ENCODE data around the gene DENND2D.

DENND2D gene

DNA sequence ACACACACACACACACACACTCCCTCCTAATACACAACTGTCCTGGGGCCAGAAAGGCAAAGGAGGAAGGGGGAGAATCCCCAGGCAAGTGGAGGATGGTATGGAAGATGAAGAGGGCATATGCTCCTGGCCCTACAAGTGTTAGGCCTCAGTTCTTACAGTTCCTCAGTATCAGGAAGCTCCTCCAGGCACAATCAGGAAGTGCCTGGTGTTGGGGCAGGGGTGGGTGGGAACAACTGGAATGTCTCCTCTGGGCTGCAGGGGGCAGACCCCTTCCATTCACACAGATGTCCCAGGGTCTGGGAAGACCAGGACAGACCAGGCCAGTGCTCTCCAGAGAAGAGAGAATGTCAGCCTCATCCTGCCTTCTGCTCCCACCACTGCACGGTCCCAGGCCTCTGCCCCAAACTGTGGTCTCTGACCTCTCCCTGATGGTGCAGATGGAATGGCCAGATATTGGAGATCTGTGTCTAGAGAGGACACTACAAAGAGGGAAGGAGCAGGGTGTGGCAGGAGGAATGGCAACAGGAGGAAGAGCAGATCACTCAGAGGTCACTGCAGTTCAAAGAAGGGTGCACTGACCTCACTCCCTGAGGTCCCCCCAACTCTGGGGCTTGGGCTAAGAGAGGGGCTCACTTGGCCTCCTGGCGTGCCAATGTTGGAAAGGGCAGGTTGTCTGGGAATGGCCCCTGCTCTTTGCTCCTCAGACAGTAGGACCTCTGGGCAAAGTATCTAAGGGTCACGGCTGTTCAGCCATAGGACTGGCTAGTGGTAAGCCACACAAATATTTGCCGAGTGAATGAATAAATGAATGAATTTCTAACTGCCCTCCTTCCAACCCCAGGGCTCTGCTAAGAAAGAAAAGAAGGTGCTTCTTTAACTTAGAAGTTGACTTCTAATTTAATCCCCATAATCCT lies 2.5 kb upstream of the DENND2D start:
- peaks cover 9% of the 10 kb centered on the region for H3K4me1 ChIP-seq (ENCODE audit: control insufficient read depth, insufficient read depth, low read length, unreplicated experiment)
- H3K79me2 ChIP-seq (ENCODE audit: control insufficient read depth, insufficient read depth, low read length, unreplicated experiment), result no peaks in the 10 kb centered on the region
- H3K27ac ChIP-seq (ENCODE audit: low read depth, low read length), result no peak overlapping the region
- H3K27me3 ChIP-seq (ENCODE audit: insufficient read depth, low read length), result peaks cover 36% of the 10 kb centered on the region
- H2AFZ ChIP-seq (ENCODE audit: low read length, unreplicated experiment), result no peak overlapping the region
- H3K36me3 ChIP-seq (ENCODE audit: insufficient read depth, low read length), result no peaks in the 10 kb centered on the region
- H3K4me3 ChIP-seq (ENCODE audit: low read depth, low read length), result peak overlapping the region; percentile 87

DNA sequence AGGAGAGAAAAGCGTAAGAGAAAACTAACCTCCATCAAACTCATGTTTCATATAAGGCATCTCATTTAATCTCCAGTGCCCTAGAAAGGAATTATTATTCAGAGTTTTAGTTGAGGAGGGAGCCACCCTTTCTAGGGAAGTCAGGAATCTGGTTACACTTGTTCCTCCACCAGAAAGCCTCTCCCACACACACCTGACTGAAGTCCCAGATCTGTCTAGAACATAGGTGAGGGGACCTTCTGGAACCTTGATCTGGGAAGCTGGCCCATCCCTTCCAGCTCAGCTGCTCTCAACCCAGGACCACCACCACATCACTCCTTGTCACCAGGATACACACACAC lies 1.9 kb upstream of the DENND2D start:
- peaks cover 9% of the 10 kb centered on the region for H3K4me1 ChIP-seq (ENCODE audit: control insufficient read depth, insufficient read depth, low read length, unreplicated experiment)
- H3K27ac ChIP-seq (ENCODE audit: low read depth, low read length), result no peak overlapping the region
- H2AFZ ChIP-seq (ENCODE audit: low read length, unreplicated experiment), result no peak overlapping the region
- peaks cover 30% of the 10 kb centered on the region for H3K27me3 ChIP-seq (ENCODE audit: insufficient read depth, low read length)
- H3K79me2 ChIP-seq (ENCODE audit: control insufficient read depth, insufficient read depth, low read length, unreplicated experiment), result no peaks in the 10 kb centered on the region
- H3K36me3 ChIP-seq (ENCODE audit: insufficient read depth, low read length), result no peaks in the 10 kb centered on the region
- H3K4me3 ChIP-seq (ENCODE audit: low read depth, low read length), result no peak overlapping the region

- no peak overlapping the region for H3K27ac ChIP-seq (ENCODE audit: low read depth, low read length)
- H3K36me3 ChIP-seq (ENCODE audit: insufficient read depth, low read length), result no peaks in the 10 kb centered on the region
- peaks cover 9% of the 10 kb centered on the region for H3K4me1 ChIP-seq (ENCODE audit: control insufficient read depth, insufficient read depth, low read length, unreplicated experiment)
- H3K27me3 ChIP-seq (ENCODE audit: insufficient read depth, low read length), result peaks cover 23% of the 10 kb centered on the region
- H2AFZ ChIP-seq (ENCODE audit: low read length, unreplicated experiment), result no peak overlapping the region
- no peaks in the 10 kb centered on the region for H3K79me2 ChIP-seq (ENCODE audit: control insufficient read depth, insufficient read depth, low read length, unreplicated experiment)
- H3K4me3 ChIP-seq (ENCODE audit: low read depth, low read length), result no peak overlapping the region
Measured at GRCh38 chr1:111201275-111202090, 1.0 kb upstream of the DENND2D start.

- Histone ChIP-seq H3K27me3 (ENCODE audit: insufficient read depth, low read length) (peaks cover 18% of the 10 kb centered on the region), H2AFZ (ENCODE audit: low read length, unreplicated experiment) (no peak overlapping the region), H3K27ac (ENCODE audit: low read depth, low read length) (no peak overlapping the region), H3K36me3 (ENCODE audit: insufficient read depth, low read length) (no peaks in the 10 kb centered on the region), H3K4me1 (ENCODE audit: control insufficient read depth, insufficient read depth, low read length, unreplicated experiment) (peaks cover 9% of the 10 kb centered on the region), H3K4me3 (ENCODE audit: low read depth, low read length) (no peak overlapping the region), H3K79me2 (ENCODE audit: control insufficient read depth, insufficient read depth, low read length, unreplicated experiment) (no peaks in the 10 kb centered on the region)
Measured at GRCh38 chr1:111200802-111201161, 336 bp upstream of the DENND2D start.

- no peaks in the 10 kb centered on the region for H3K36me3 ChIP-seq (ENCODE audit: insufficient read depth, low read length)
- no peaks in the 10 kb centered on the region for H3K79me2 ChIP-seq (ENCODE audit: control insufficient read depth, insufficient read depth, low read length, unreplicated experiment)
Measured at GRCh38 chr1:111199329-111199728, 1.1 kb downstream of the DENND2D start.

GRCh38 chr1:111198836-111199235 lies 1.6 kb downstream of the DENND2D start:
- Histone ChIP-seq H3K4me3 (ENCODE audit: low read depth, low read length) (no peak overlapping the region), H3K4me1 (ENCODE audit: control insufficient read depth, insufficient read depth, low read length, unreplicated experiment) (peaks cover 9% of the 10 kb centered on the region), H3K27ac (ENCODE audit: low read depth, low read length) (no peak overlapping the region), H3K27me3 (ENCODE audit: insufficient read depth, low read length) (no peaks in the 10 kb centered on the region), H3K36me3 (ENCODE audit: insufficient read depth, low read length) (no peaks in the 10 kb centered on the region), H3K79me2 (ENCODE audit: control insufficient read depth, insufficient read depth, low read length, unreplicated experiment) (no peaks in the 10 kb centered on the region), H2AFZ (ENCODE audit: low read length, unreplicated experiment) (no peak overlapping the region)

More at GRCh38 chr1:111199329-111199728, 1.1 kb downstream of the DENND2D start:
- H3K27ac ChIP-seq (ENCODE audit: low read depth, low read length), result no peak overlapping the region
- H3K27me3 ChIP-seq (ENCODE audit: insufficient read depth, low read length), result peaks cover 3% of the 10 kb centered on the region; the same call in 1 of the 2 replicates
- no peak overlapping the region for H2AFZ ChIP-seq (ENCODE audit: low read length, unreplicated experiment)
- no peak overlapping the region for H3K4me3 ChIP-seq (ENCODE audit: low read depth, low read length)
- H3K4me1 ChIP-seq (ENCODE audit: control insufficient read depth, insufficient read depth, low read length, unreplicated experiment), result peaks cover 9% of the 10 kb centered on the region

- no peak overlapping the region for H2AFZ ChIP-seq (ENCODE audit: low read length, unreplicated experiment)
- no peak overlapping the region for H3K27ac ChIP-seq (ENCODE audit: low read depth, low read length)
- no peaks in the 10 kb centered on the region for H3K79me2 ChIP-seq (ENCODE audit: control insufficient read depth, insufficient read depth, low read length, unreplicated experiment)
- no peak overlapping the region for H3K4me3 ChIP-seq (ENCODE audit: low read depth, low read length)
- no peaks in the 10 kb centered on the region for H3K36me3 ChIP-seq (ENCODE audit: insufficient read depth, low read length)
- H3K4me1 ChIP-seq (ENCODE audit: control insufficient read depth, insufficient read depth, low read length, unreplicated experiment), result no peaks in the 10 kb centered on the region
- no peaks in the 10 kb centered on the region for H3K27me3 ChIP-seq (ENCODE audit: insufficient read depth, low read length)
Measured at GRCh38 chr1:111197598-111198284, 2.7 kb downstream of the DENND2D start.

DNA sequence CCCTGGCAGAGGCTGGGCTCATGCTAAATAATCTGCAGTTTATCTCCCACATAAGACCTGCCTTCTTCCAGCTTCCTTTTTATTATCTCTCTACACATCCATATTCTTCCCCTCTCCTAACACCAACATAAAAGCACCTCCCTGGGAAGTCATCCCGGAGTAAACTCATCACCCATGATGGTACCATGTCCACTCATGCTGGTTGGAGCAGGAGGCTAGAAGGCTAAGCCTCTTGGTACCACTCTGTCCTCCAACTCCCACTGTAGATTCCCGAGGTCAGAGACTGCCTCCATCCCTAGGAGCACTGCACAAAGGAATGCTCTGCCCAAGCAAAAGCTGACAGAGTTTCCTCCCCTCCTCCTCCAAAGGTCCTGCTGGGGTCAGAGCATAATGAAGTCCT lies 4.2 kb downstream of the DENND2D start:
- H3K4me1 ChIP-seq (ENCODE audit: control insufficient read depth, insufficient read depth, low read length, unreplicated experiment), result peaks cover 6% of the 10 kb centered on the region
- no peak overlapping the region for H2AFZ ChIP-seq (ENCODE audit: low read length, unreplicated experiment)
- no peak overlapping the region for H3K4me3 ChIP-seq (ENCODE audit: low read depth, low read length)
- no peaks in the 10 kb centered on the region for H3K36me3 ChIP-seq (ENCODE audit: insufficient read depth, low read length)
- H3K79me2 ChIP-seq (ENCODE audit: control insufficient read depth, insufficient read depth, low read length, unreplicated experiment), result no peaks in the 10 kb centered on the region
- H3K27me3 ChIP-seq (ENCODE audit: insufficient read depth, low read length), result no peaks in the 10 kb centered on the region
- H3K27ac ChIP-seq (ENCODE audit: low read depth, low read length), result no peak overlapping the region

- H3K36me3 ChIP-seq (ENCODE audit: insufficient read depth, low read length), result no peaks in the 10 kb centered on the region
- H3K4me1 ChIP-seq (ENCODE audit: control insufficient read depth, insufficient read depth, low read length, unreplicated experiment), result peaks cover 14% of the 10 kb centered on the region
- no peak overlapping the region for H3K27ac ChIP-seq (ENCODE audit: low read depth, low read length)
- H2AFZ ChIP-seq (ENCODE audit: low read length, unreplicated experiment), result no peak overlapping the region
- H3K4me3 ChIP-seq (ENCODE audit: low read depth, low read length), result no peak overlapping the region
- H3K27me3 ChIP-seq (ENCODE audit: insufficient read depth, low read length), result no peaks in the 10 kb centered on the region
- H3K79me2 ChIP-seq (ENCODE audit: control insufficient read depth, insufficient read depth, low read length, unreplicated experiment), result no peaks in the 10 kb centered on the region
Measured at GRCh38 chr1:111195002-111195684, 5.3 kb downstream of the DENND2D start.
